Mesendoderm (in vitro differentiated cells): ENCODE results near the gene CHST4.
A peak's percentile ranks its signal among the peaks of the same experiment; 100 is the strongest.
"Not testable (repeated sequence)": the region's sequence is repeated elsewhere in the genome, so short reads cannot be mapped to it uniquely, and the experiment has no call there.

Experiments used
- DNase-seq: peaks from one replicate; pipeline ENCODE4 v3.0.0; 2013
- H2AK5ac ChIP-seq: 2 replicates; pipeline ENCODE4 v1.6.1; 2013; ENCODE audit warnings: low read length, inconsistent platforms
- H2BK120ac ChIP-seq: 2 replicates; pipeline ENCODE4 v1.6.1; 2013; ENCODE audit warnings: low read depth, mild to moderate bottlenecking, low read length, moderate library complexity, mixed read lengths
- H2BK15ac ChIP-seq: replicated peaks from 2 replicates; pipeline ENCODE4 v1.6.1; 2013; ENCODE audit warnings: low read depth, mild to moderate bottlenecking, moderate library complexity
- H2BK5ac ChIP-seq: 2 replicates; pipeline ENCODE4 v1.6.1; 2013; ENCODE audit warnings: low read length, inconsistent platforms
- H3K18ac ChIP-seq: 2 replicates; pipeline ENCODE4 v1.6.1; 2013; ENCODE audit warnings: mild to moderate bottlenecking, low read length, mixed read lengths
- H3K23ac ChIP-seq: one replicate; pipeline ENCODE4 v1.6.1; 2013; ENCODE audit warnings: low read length
- H3K27ac ChIP-seq: 2 replicates; pipeline ENCODE4 v1.5.1; 2013; ENCODE audit warnings: low read depth, mild to moderate bottlenecking, inconsistent platforms, low read length, moderate library complexity
- H3K27me3 ChIP-seq: 2 replicates; pipeline ENCODE4 v1.6.1; 2013; ENCODE audit warnings: low read length, control low read depth, mild to moderate bottlenecking, inconsistent platforms; ENCODE audit not compliant: insufficient read depth, poor library complexity
- H3K36me3 ChIP-seq: 2 replicates; pipeline ENCODE4 v1.6.1; 2013; ENCODE audit warnings: low read length, inconsistent platforms; ENCODE audit not compliant: control insufficient read depth, insufficient read depth
- H3K4ac ChIP-seq: one replicate; pipeline ENCODE4 v1.6.1; 2013; ENCODE audit warnings: low read depth, mild to moderate bottlenecking, low read length, moderate library complexity
- H3K4me1 ChIP-seq: 2 replicates; pipeline ENCODE4 v1.6.1; 2013; ENCODE audit warnings: low read depth, low read length, inconsistent platforms; ENCODE audit not compliant: control insufficient read depth
- H3K4me2 ChIP-seq: 2 replicates; pipeline ENCODE4 v1.6.1; 2013; ENCODE audit warnings: low read length
- H3K4me3 ChIP-seq: 2 replicates; pipeline ENCODE4 v1.5.1; 2013; ENCODE audit warnings: mild to moderate bottlenecking, low read length
- H3K56ac ChIP-seq: one replicate; pipeline ENCODE4 v1.6.1; 2013; ENCODE audit warnings: low read length
- H3K79me1 ChIP-seq: 2 replicates; pipeline ENCODE4 v1.6.1; 2013; ENCODE audit warnings: low read length, inconsistent platforms
- H3K79me2 ChIP-seq: 2 replicates; pipeline ENCODE4 v1.6.1; 2013; ENCODE audit warnings: mild to moderate bottlenecking, low read length; ENCODE audit not compliant: control insufficient read depth, insufficient read depth
- H3K9ac ChIP-seq: 2 replicates; pipeline ENCODE4 v1.6.1; 2013; ENCODE audit warnings: low read length, inconsistent platforms
- H4K5ac ChIP-seq: one replicate; pipeline ENCODE4 v1.6.1; 2013; ENCODE audit warnings: low read length
- H4K8ac ChIP-seq: one replicate; pipeline ENCODE4 v1.6.1; 2013; ENCODE audit warnings: low read depth, mild to moderate bottlenecking, control low read depth, low read length, moderate library complexity
- WGBS: extraction: QIAGEN DNeasy Blood & Tissue Kit; methylation state at CpG from one replicate; pipeline ENCODE4 v1.1.7; 2013; ENCODE audit warnings: low lambda C conversion rate, missing lambda C conversion rate; ENCODE audit not compliant: insufficient coverage; ENCODE audit errors: extremely low coverage; 5-methylcytosine and 5-hydroxymethylcytosine counted together

Gene CHST4

GRCh38 chr16:71493213-71493612 lies 33.0 kb upstream of the CHST4 start:
- H4K8ac ChIP-seq, result no peak overlapping the region
- H3K79me2 ChIP-seq, result no peaks in the 10 kb centered on the region
- no peak overlapping the region for H3K4me2 ChIP-seq
- H3K9ac ChIP-seq, result no peak overlapping the region
- no peak overlapping the region for H4K5ac ChIP-seq
- no peak overlapping the region for H3K4me3 ChIP-seq
- H3K4me1 ChIP-seq, result no peaks in the 10 kb centered on the region
- H3K56ac ChIP-seq, result no peak overlapping the region
- H2BK15ac ChIP-seq, result no peak overlapping the region
- no peak overlapping the region for H3K18ac ChIP-seq
- H3K4ac ChIP-seq, result no peak overlapping the region
- no peak overlapping the region for H2AK5ac ChIP-seq
- no peaks in the 10 kb centered on the region for H3K36me3 ChIP-seq
- no peak overlapping the region for H3K23ac ChIP-seq
- no peak overlapping the region for H2BK5ac ChIP-seq
- no peak overlapping the region for H3K27ac ChIP-seq
- no CpG with 5 or more reads among the region's 3 CpGs for WGBS
- H2BK120ac ChIP-seq, result no peak overlapping the region
- no peaks in the 10 kb centered on the region for H3K79me1 ChIP-seq
- no peak for DNase-seq
- no peaks in the 10 kb centered on the region for H3K27me3 ChIP-seq

GRCh38 chr16:71498031-71498430 lies 28.2 kb upstream of the CHST4 start:
- Histone ChIP-seq H2BK120ac (no peak overlapping the region), H3K27me3 (no peaks in the 10 kb centered on the region), H3K4me2 (no peak overlapping the region), H3K4me3 (no peak overlapping the region), H3K79me1 (no peaks in the 10 kb centered on the region), H3K56ac (no peak overlapping the region), H2BK5ac (no peak overlapping the region), H3K36me3 (no peaks in the 10 kb centered on the region), H2BK15ac (no peak overlapping the region), H4K8ac (no peak overlapping the region), H3K18ac (no peak overlapping the region), H3K9ac (no peak overlapping the region), H3K4ac (no peak overlapping the region), H3K27ac (no peak overlapping the region), H3K23ac (no peak overlapping the region), H2AK5ac (no peak overlapping the region), H3K4me1 (no peaks in the 10 kb centered on the region), H4K5ac (no peak overlapping the region), H3K79me2 (no peaks in the 10 kb centered on the region)
- no CpG with 5 or more reads among the region's 3 CpGs for WGBS
- no peak for DNase-seq

- no peak overlapping the region for H3K27ac ChIP-seq
- H2BK15ac ChIP-seq, result no peak overlapping the region
- no peak overlapping the region for H2AK5ac ChIP-seq
- no peak overlapping the region for H2BK120ac ChIP-seq
- H4K5ac ChIP-seq, result no peak overlapping the region
- no peak overlapping the region for H3K4ac ChIP-seq
- no peak overlapping the region for H3K9ac ChIP-seq
- H3K18ac ChIP-seq, result no peak overlapping the region
- no peaks in the 10 kb centered on the region for H3K27me3 ChIP-seq
- H3K23ac ChIP-seq, result no peak overlapping the region
- no peaks in the 10 kb centered on the region for H3K79me2 ChIP-seq
- no peaks in the 10 kb centered on the region for H3K4me1 ChIP-seq
- H3K79me1 ChIP-seq, result no peaks in the 10 kb centered on the region
- no peak overlapping the region for H4K8ac ChIP-seq
- no peak overlapping the region for H3K4me2 ChIP-seq
- no peak overlapping the region for H3K56ac ChIP-seq
- no peak overlapping the region for H2BK5ac ChIP-seq
- peak; percentile 66 for DNase-seq
- no CpG with 5 or more reads among the region's 3 CpGs for WGBS
- H3K36me3 ChIP-seq, result no peaks in the 10 kb centered on the region
- H3K4me3 ChIP-seq, result no peak overlapping the region
Measured at GRCh38 chr16:71499775-71500364, 26.4 kb upstream of the CHST4 start.

- Histone ChIP-seq H3K23ac (no peak overlapping the region), H3K79me2 (no peaks in the 10 kb centered on the region), H3K27ac (no peak overlapping the region), H3K9ac (no peak overlapping the region), H3K56ac (no peak overlapping the region), H3K4ac (no peak overlapping the region), H2BK5ac (no peak overlapping the region), H3K27me3 (no peaks in the 10 kb centered on the region), H3K4me3 (no peak overlapping the region), H4K8ac (no peak overlapping the region), H3K4me2 (no peak overlapping the region), H3K4me1 (no peaks in the 10 kb centered on the region), H3K36me3 (no peaks in the 10 kb centered on the region), H2BK15ac (no peak overlapping the region), H2AK5ac (no peak overlapping the region), H2BK120ac (no peak overlapping the region), H3K18ac (no peak overlapping the region), H4K5ac (no peak overlapping the region), H3K79me1 (no peaks in the 10 kb centered on the region)
- DNase-seq, result no peak
- WGBS, result no CpG with 5 or more reads among the region's 2 CpGs
Measured at GRCh38 chr16:71500964-71501363, 25.3 kb upstream of the CHST4 start.

- Histone ChIP-seq H3K79me1 (no peaks in the 10 kb centered on the region), H3K18ac (no peak overlapping the region), H2BK120ac (no peak overlapping the region), H2BK15ac (no peak overlapping the region), H2AK5ac (no peak overlapping the region), H4K5ac (no peak overlapping the region), H3K79me2 (no peaks in the 10 kb centered on the region), H3K23ac (no peak overlapping the region), H3K56ac (no peak overlapping the region), H3K4ac (no peak overlapping the region), H3K9ac (no peak overlapping the region), H2BK5ac (no peak overlapping the region), H3K27ac (no peak overlapping the region), H3K4me1 (no peaks in the 10 kb centered on the region), H3K4me3 (no peak overlapping the region), H3K36me3 (no peaks in the 10 kb centered on the region), H3K4me2 (no peak overlapping the region), H4K8ac (no peak overlapping the region), H3K27me3 (no peaks in the 10 kb centered on the region)
- WGBS, result no CpG with 5 or more reads among the region's 3 CpGs
- peak; percentile 12 for DNase-seq
Measured at GRCh38 chr16:71501547-71501946, 24.7 kb upstream of the CHST4 start.

DNA sequence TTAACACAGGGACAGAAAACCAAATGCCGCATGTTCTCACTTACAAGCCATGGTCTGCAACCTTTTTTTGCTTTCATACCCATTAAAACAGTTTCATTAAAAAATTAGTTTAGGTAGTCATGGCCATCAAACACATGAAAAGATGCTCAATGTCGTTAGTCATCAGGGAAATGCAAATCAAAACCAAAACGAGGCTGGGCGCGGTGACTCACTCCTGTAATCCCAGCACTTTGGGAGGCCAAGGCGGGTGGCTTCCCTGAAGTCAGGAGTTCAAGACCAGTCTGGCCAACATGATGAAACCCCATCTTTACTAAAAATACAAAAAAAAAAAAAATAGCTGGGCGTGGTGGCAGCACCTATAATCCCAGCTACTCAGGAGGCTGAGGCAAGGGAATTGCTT lies 22.2 kb upstream of the CHST4 start:
- not testable (repeated sequence) for H3K4me3 ChIP-seq, H2BK120ac ChIP-seq, H2BK5ac ChIP-seq, H4K5ac ChIP-seq, H3K9ac ChIP-seq, H3K18ac ChIP-seq, H3K23ac ChIP-seq, DNase-seq, H3K27ac ChIP-seq, H2AK5ac ChIP-seq, H2BK15ac ChIP-seq, H3K56ac ChIP-seq, H3K79me1 ChIP-seq, H3K79me2 ChIP-seq, H3K27me3 ChIP-seq, H3K4me1 ChIP-seq, H3K36me3 ChIP-seq, H4K8ac ChIP-seq, H3K4ac ChIP-seq, H3K4me2 ChIP-seq
- no CpG with 5 or more reads among the region's 7 CpGs for WGBS
